Measurements from ENCODE around the gene BASP1.

DNA sequence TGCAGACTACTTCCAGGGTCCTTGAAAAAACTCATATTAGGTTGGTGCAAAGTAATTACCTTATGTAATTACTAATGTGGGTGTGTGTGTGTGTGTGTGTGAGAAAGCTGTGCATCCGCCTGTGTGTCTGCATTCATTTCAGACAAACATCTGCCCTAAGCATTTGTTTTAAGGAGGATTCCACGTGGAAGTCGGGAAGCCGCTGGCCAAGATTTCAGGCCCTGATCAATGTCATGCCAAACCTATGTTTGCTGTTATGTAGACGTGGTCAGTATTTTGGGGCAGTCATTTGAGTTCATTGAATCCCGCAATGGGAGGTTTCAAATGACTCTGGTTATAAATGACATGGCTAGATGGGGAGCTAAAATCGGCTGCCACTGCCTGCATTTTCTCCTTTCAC, 33.6 kb upstream of the BASP1 start:
- TF ChIP-seq YY1 (IDR thresholded peaks at IDR 0.05; ENCODE audit: low read depth) (no peak), JUND (IDR thresholded peaks at IDR 0.05) (no peak), CTCF (IDR thresholded peaks at IDR 0.05) (no peak), NFIC (IDR thresholded peaks at IDR 0.05; ENCODE audit: borderline replicate concordance) (no peak), RXRA (IDR thresholded peaks at IDR 0.05; ENCODE audit: borderline replicate concordance, low read depth) (no peak), TAF1 (IDR thresholded peaks at IDR 0.05; ENCODE audit: borderline replicate concordance, low read depth, low read length) (no peak), POLR2AphosphoS5 (IDR thresholded peaks at IDR 0.05; ENCODE audit: low read depth, low read length) (no peak)
